Fibroblast of lung (primary cell): ENCODE data around the gene AMACR.

ENCODE experiments used
- CTCF ChIP-seq, 2 donors: IDR thresholded peaks in 1 of 2; conservative IDR thresholded peaks in 1 of 2; 1 replicate in 1 of 2; 2 replicates in 1 of 2; pipeline ENCODE4 v1.5.1; 2011 to 2012; ENCODE audit warnings: low read length in 2 of 2, control low read depth in 1 of 2, inconsistent platforms in 1 of 2, low read depth in 1 of 2, mild to moderate bottlenecking in 1 of 2
- EZH2 ChIP-seq: IDR thresholded peaks from 2 replicates; pipeline ENCODE4 v1.5.1; 2012; ENCODE audit warnings: low read length, control low read depth, mild to moderate bottlenecking; ENCODE audit errors: missing control alignments

GRCh38 chr5:33992864-33993263 is 15.0 kb downstream of the AMACR start:
- TF ChIP-seq CTCF (conservative IDR thresholded peaks at IDR 0.05 in 1 of 2, IDR thresholded peaks at IDR 0.05 in 1 of 2; ENCODE audit: low read depth in 1 of 2, low read length in 2 of 2), result no peak
- TF ChIP-seq EZH2, result no peak
